Neural progenitor cell (in vitro differentiated cells): ENCODE data around the gene C12orf57. TPM values are rescaled to one million over a fixed set of nuclear protein-coding genes. Genes with fewer than 3 reads are reported as not detected.

Experiments used
- DNase-seq: peaks from one replicate; pipeline ENCODE4 v3.0.0-alpha.2; 2016; ENCODE audit warnings: low spot score
- H2AFZ ChIP-seq: fragments of 200-600 bp; sonication (generic); replicated peaks from 2 replicates; pipeline ENCODE4 v1.6.1; 2016; ENCODE audit warnings: antibody characterized with exemption
- H3F3A ChIP-seq: fragments of 200-600 bp; sonication (generic); 2 replicates; pipeline ENCODE4 v1.6.1; 2016; ENCODE audit warnings: antibody characterized with exemption, low read depth
- H3K27ac ChIP-seq: fragments of 200-600 bp; sonication (generic); 2 replicates; pipeline ENCODE4 v1.5.1; 2016; ENCODE audit warnings: mild to moderate bottlenecking
- H3K27me3 ChIP-seq: fragments of 200-600 bp; sonication (generic); 2 replicates; pipeline ENCODE4 v1.6.1; 2016; ENCODE audit warnings: mild to moderate bottlenecking, moderate library complexity
- H3K36me3 ChIP-seq: fragments of 200-600 bp; sonication (generic); 2 replicates; pipeline ENCODE4 v1.5.1; 2016
- H3K4me1 ChIP-seq: fragments of 200-600 bp; sonication (generic); 2 replicates; pipeline ENCODE4 v1.6.1; 2016; ENCODE audit warnings: mixed run types
- H3K4me2 ChIP-seq: fragments of 200-600 bp; sonication (generic); 2 replicates; pipeline ENCODE4 v1.6.1; 2016
- H3K4me3 ChIP-seq: fragments of 200-600 bp; sonication (generic); 2 replicates; pipeline ENCODE4 v1.5.1; 2016
- H3K79me2 ChIP-seq: fragments of 200-600 bp; sonication (generic); 2 replicates; pipeline ENCODE4 v1.6.1; 2016; ENCODE audit warnings: low read depth
- H3K9ac ChIP-seq: fragments of 200-600 bp; sonication (generic); 2 replicates; pipeline ENCODE4 v1.6.1; 2016
- H3K9me3 ChIP-seq: fragments of 200-600 bp; sonication (generic); 2 replicates; pipeline ENCODE4 v1.5.1; 2016; ENCODE audit warnings: low read depth
- H4K20me1 ChIP-seq: fragments of 200-600 bp; sonication (generic); 2 replicates; pipeline ENCODE4 v1.6.1; 2016; ENCODE audit warnings: low read depth
- H3K27ac Mint-ChIP-seq: 3 replicates; pipeline ENCODE4 v1.8.0; 2021; ENCODE audit warnings: mixed read lengths
- H3K27me3 Mint-ChIP-seq: 2 replicates; pipeline ENCODE4 v1.8.0; 2022; ENCODE audit warnings: low read depth, mild to moderate bottlenecking, inconsistent platforms, moderate library complexity, mixed read lengths; ENCODE audit not compliant: insufficient read depth
- H3K36me3 Mint-ChIP-seq: 3 replicates; pipeline ENCODE4 v1.8.0; 2021; ENCODE audit warnings: mixed read lengths
- H3K4me1 Mint-ChIP-seq: 3 replicates; pipeline ENCODE4 v1.8.0; 2021; ENCODE audit warnings: mixed read lengths
- H3K4me3 Mint-ChIP-seq: 3 replicates; pipeline ENCODE4 v1.8.0; 2021; ENCODE audit warnings: mild to moderate bottlenecking, moderate library complexity, mixed read lengths
- H3K9me3 Mint-ChIP-seq: 3 replicates; pipeline ENCODE4 v1.8.0; 2020; ENCODE audit warnings: mixed read lengths
- EZH2 ChIP-seq: fragments of 200-600 bp; sonication (generic); IDR thresholded peaks from 2 replicates; pipeline ENCODE4 v1.6.1; 2017; ENCODE audit warnings: antibody characterized with exemption, mild to moderate bottlenecking, moderate library complexity
- EZH2phosphoT487 ChIP-seq: fragments of 200-600 bp; sonication (generic); IDR thresholded peaks from 2 replicates; pipeline ENCODE4 v1.6.1; 2017; ENCODE audit warnings: antibody characterized with exemption
- total RNA-seq: library from RNA; depleted of rRNA; stranded (reverse); fragments of >200 nt; gene quantifications from 2 replicates; pipeline ENCODE4 v1.2.3, GENCODE V29; 2015; ENCODE audit warnings: low replicate concordance
- TF ChIP-seq, protein P1 (sequence below): fragments of 200-600 bp; sonication (generic); IDR thresholded peaks from 2 replicates; pipeline ENCODE4 v1.5.1; 2017; ENCODE audit warnings: antibody characterized with exemption, mild to moderate bottlenecking

C12orf57 gene
- total RNA-seq, 1 donor from 2014 or later, result 314 TPM

GRCh38 chr12:6932766-6933165 lies 11.1 kb upstream of the C12orf57 start:
- H3K27ac ChIP-seq, result no peak overlapping the region
- DNase-seq, result no peak
- H3K4me3 ChIP-seq, result no peak overlapping the region
- H4K20me1 ChIP-seq, result peaks cover 69% of the 10 kb centered on the region
- Mint-ChIP-seq H3K36me3 (peaks cover 31% of the 10 kb centered on the region), H3K27ac (no peak overlapping the region), H3K9me3 (peaks cover 2% of the 10 kb centered on the region), H3K27me3 (peaks cover 16% of the 10 kb centered on the region), H3K4me3 (no peak overlapping the region), H3K4me1 (peaks cover 57% of the 10 kb centered on the region)
- no peaks in the 10 kb centered on the region for H3K36me3 ChIP-seq
- H3F3A ChIP-seq, result peaks cover 49% of the 10 kb centered on the region
- H3K79me2 ChIP-seq, result peaks cover 66% of the 10 kb centered on the region
- no peak overlapping the region for H3K4me2 ChIP-seq
- no peaks in the 10 kb centered on the region for H3K27me3 ChIP-seq
- H3K9ac ChIP-seq, result no peak overlapping the region
- no peak for TF ChIP-seq EZH2
- TF ChIP-seq, protein P1, sequence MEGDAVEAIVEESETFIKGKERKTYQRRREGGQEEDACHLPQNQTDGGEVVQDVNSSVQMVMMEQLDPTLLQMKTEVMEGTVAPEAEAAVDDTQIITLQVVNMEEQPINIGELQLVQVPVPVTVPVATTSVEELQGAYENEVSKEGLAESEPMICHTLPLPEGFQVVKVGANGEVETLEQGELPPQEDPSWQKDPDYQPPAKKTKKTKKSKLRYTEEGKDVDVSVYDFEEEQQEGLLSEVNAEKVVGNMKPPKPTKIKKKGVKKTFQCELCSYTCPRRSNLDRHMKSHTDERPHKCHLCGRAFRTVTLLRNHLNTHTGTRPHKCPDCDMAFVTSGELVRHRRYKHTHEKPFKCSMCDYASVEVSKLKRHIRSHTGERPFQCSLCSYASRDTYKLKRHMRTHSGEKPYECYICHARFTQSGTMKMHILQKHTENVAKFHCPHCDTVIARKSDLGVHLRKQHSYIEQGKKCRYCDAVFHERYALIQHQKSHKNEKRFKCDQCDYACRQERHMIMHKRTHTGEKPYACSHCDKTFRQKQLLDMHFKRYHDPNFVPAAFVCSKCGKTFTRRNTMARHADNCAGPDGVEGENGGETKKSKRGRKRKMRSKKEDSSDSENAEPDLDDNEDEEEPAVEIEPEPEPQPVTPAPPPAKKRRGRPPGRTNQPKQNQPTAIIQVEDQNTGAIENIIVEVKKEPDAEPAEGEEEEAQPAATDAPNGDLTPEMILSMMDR, result no peak
- TF ChIP-seq EZH2phosphoT487, result no peak
- no peaks in the 10 kb centered on the region for H3K9me3 ChIP-seq
- H2AFZ ChIP-seq, result no peak overlapping the region
- peaks cover 20% of the 10 kb centered on the region for H3K4me1 ChIP-seq

GRCh38 chr12:6934110-6934509 lies 9.7 kb upstream of the C12orf57 start:
- Histone ChIP-seq H3K36me3 (no peaks in the 10 kb centered on the region), H4K20me1 (peaks cover 67% of the 10 kb centered on the region), H3K4me1 (peaks cover 24% of the 10 kb centered on the region), H3K9ac (no peak overlapping the region), H3K4me2 (no peak overlapping the region), H3F3A (peaks cover 55% of the 10 kb centered on the region), H3K9me3 (no peaks in the 10 kb centered on the region), H3K4me3 (no peak overlapping the region), H3K27me3 (no peaks in the 10 kb centered on the region), H3K27ac (no peak overlapping the region), H3K79me2 (peaks cover 64% of the 10 kb centered on the region), H2AFZ (no peak overlapping the region)
- TF ChIP-seq, protein P1, result no peak
- no peak for TF ChIP-seq EZH2phosphoT487
- no peak for TF ChIP-seq EZH2
- H3K27me3 Mint-ChIP-seq, result peaks cover 20% of the 10 kb centered on the region
- H3K27ac Mint-ChIP-seq, result no peak overlapping the region
- DNase-seq, result no peak
- H3K4me1 Mint-ChIP-seq, result peaks cover 57% of the 10 kb centered on the region
- H3K9me3 Mint-ChIP-seq, result peaks cover 2% of the 10 kb centered on the region
- peaks cover 27% of the 10 kb centered on the region for H3K36me3 Mint-ChIP-seq
- peak overlapping the region; percentile 23 for H3K4me3 Mint-ChIP-seq

- H3K27me3 ChIP-seq, result no peaks in the 10 kb centered on the region
- H3K9ac ChIP-seq, result no peak overlapping the region
- TF ChIP-seq, protein P1, result no peak
- TF ChIP-seq EZH2, result no peak
- H3K4me1 ChIP-seq, result peaks cover 11% of the 10 kb centered on the region
- peaks cover 48% of the 10 kb centered on the region for H3K4me1 Mint-ChIP-seq
- H3F3A ChIP-seq, result peaks cover 66% of the 10 kb centered on the region
- no peak overlapping the region for H2AFZ ChIP-seq
- peaks cover 52% of the 10 kb centered on the region for H4K20me1 ChIP-seq
- H3K4me3 Mint-ChIP-seq, result peak overlapping the region; percentile 36
- H3K9me3 Mint-ChIP-seq, result peaks cover 2% of the 10 kb centered on the region
- peaks cover 32% of the 10 kb centered on the region for H3K27me3 Mint-ChIP-seq
- no peak overlapping the region for H3K4me3 ChIP-seq
- H3K4me2 ChIP-seq, result no peak overlapping the region
- H3K36me3 Mint-ChIP-seq, result peaks cover 35% of the 10 kb centered on the region
- H3K79me2 ChIP-seq, result peaks cover 59% of the 10 kb centered on the region
- H3K27ac ChIP-seq, result no peak overlapping the region
- DNase-seq, result no peak
- no peaks in the 10 kb centered on the region for H3K9me3 ChIP-seq
- peak overlapping the region; percentile 54 for H3K27ac Mint-ChIP-seq
- no peaks in the 10 kb centered on the region for H3K36me3 ChIP-seq
Observed at GRCh38 chr12:6935371-6936193, 8.2 kb upstream of the C12orf57 start.
